ENCODE data around the gene EFHD2. TPM values are rescaled to one million over a fixed set of nuclear protein-coding genes. Genes with fewer than 3 reads are reported as not detected.
"Not testable (repeated sequence)": the region's sequence is repeated elsewhere in the genome, so short reads cannot be mapped to it uniquely, and the experiment has no call there.

Gene EFHD2
- total and polyA plus RNA-seq, 8 donors = 11.9 to 107 (median 18.2) TPM

DNA sequence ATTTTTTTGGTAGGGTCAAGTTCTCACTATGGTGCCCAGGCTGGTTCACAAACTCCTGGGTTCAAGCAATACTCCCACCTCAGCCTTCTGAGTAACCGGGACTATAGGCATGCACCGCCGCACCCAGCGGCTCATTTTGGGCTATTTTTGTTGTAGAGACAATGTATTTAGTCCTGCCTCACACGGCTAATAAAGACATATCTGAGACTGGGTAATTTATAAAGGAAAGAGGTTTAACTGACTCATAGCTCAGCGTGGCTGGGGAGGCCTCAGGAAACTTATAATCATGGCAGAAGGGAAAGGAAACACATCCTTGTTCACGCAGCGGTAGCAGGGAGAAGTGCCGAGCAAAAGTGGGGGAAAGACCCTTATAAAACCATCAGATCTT lies 51.0 kb downstream of the EFHD2 start:
- H3K4me3 ChIP-seq = no peak overlapping the region
- no peak overlapping the region for H3K27ac ChIP-seq
- no peak for DNase-seq
- no peaks in the 10 kb centered on the region for H3K9me3 ChIP-seq
- ATAC-seq = no peak
- intact Hi-C loops (cut with DNase I) = no loop called here
- H3K4me1 ChIP-seq = peaks cover 0 to 9% of the 10 kb centered on the region in 2 donors
- TF ChIP-seq, protein P1, sequence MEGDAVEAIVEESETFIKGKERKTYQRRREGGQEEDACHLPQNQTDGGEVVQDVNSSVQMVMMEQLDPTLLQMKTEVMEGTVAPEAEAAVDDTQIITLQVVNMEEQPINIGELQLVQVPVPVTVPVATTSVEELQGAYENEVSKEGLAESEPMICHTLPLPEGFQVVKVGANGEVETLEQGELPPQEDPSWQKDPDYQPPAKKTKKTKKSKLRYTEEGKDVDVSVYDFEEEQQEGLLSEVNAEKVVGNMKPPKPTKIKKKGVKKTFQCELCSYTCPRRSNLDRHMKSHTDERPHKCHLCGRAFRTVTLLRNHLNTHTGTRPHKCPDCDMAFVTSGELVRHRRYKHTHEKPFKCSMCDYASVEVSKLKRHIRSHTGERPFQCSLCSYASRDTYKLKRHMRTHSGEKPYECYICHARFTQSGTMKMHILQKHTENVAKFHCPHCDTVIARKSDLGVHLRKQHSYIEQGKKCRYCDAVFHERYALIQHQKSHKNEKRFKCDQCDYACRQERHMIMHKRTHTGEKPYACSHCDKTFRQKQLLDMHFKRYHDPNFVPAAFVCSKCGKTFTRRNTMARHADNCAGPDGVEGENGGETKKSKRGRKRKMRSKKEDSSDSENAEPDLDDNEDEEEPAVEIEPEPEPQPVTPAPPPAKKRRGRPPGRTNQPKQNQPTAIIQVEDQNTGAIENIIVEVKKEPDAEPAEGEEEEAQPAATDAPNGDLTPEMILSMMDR (IDR thresholded peaks at IDR 0.05) = no peak
- H3K27me3 ChIP-seq = no peaks in the 10 kb centered on the region
- no peaks in the 10 kb centered on the region for H3K36me3 ChIP-seq

DNA sequence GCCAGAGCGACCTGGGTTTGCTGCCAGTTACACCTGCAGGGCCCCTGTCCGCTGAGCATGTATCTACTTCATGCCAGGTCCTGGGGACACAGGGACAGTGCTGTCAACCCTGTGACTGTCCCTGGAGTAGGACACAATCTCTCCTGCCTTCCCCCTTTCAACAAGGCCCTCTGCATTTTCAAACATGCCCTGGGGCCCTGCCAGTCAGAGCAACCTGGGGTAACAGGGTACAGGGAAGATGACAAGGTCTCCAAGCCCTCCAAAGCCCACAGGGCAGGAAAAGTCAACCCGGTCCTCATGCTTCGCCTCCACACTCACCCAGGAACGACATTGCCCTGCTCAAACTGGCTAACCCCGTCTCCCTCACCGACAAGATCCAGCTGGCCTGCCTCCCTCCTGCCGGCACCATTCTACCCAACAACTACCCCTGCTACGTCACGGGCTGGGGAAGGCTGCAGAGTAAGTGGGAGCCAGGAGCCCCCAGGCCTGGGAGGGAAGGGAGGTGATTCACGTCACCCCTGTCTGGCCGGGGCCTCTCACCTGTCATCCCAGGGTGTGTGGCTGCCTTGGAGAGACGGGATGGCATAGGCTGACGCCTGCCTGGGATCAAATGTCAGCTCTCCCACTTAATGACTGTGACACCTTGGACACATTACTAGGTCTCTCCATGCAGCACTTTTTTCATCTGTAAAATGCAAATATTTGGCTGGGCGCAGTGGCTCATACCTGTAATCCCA lies 53.5 kb downstream of the EFHD2 start:
- peak; percentile 25 for ATAC-seq
- H3K27ac ChIP-seq; H3K4me3 ChIP-seq; H3K4me1 ChIP-seq; H3K9me3 ChIP-seq; intact Hi-C loops (cut with DNase I); H3K27me3 ChIP-seq; H3K36me3 ChIP-seq: not testable (repeated sequence)
- DNase-seq = peak in 1 of 4 donors; percentile 37

DNA sequence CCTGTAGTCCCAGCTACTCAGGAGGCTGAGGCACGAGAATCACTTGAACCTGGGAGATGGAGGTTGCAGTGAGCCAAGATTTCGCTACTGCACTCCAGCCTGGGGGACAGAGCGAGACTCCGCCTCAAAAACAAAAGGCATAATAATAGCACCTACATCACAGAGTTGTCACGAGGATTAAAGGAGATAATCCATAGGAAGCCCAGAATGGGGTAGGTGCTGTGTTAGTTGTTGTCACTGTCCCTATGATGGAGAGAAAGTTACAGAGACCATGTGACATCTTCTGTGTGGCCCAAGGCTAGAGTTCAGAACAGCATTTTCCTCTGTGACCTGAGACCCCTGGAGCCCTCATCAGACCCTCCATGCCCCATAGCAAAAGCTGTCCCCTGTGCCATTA lies 54.2 kb downstream of the EFHD2 start:
- DNase-seq; H3K4me3 ChIP-seq; H3K9me3 ChIP-seq; intact Hi-C loops (cut with DNase I); H3K4me1 ChIP-seq; ATAC-seq; H3K27me3 ChIP-seq; H3K27ac ChIP-seq; H3K36me3 ChIP-seq: not testable (repeated sequence)

DNA sequence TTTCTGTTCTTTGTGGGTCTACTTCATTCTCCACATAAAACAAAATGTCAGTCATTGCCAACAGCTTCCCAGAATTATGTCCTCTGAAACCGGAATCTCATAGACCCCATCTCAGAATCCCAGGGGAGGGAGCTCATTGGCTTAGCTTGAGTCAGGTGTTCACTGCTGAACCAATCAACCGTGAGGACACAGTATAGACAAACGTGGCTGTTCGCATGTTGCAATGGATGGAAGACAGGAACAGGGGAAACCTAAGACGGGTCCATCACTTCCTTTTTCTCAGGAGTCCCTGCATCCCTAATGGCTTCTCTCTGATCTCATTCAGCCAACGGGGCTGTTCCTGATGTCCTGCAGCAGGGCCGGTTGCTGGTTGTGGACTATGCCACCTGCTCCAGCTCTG lies 56.0 kb downstream of the EFHD2 start:
- Histone ChIP-seq H3K9me3 (no peaks in the 10 kb centered on the region), H3K4me1 (no peaks in the 10 kb centered on the region), H3K4me3 (no peak overlapping the region), H3K36me3 (no peaks in the 10 kb centered on the region), H3K27ac (peak overlapping the region in 1 of 2 donors; percentile 52), H3K27me3 (no peaks in the 10 kb centered on the region)
- intact Hi-C loops (cut with DNase I) = no loop called here
- DNase-seq (no peak), ATAC-seq (peak; percentile 18)
- TF ChIP-seq, protein P1 (IDR thresholded peaks at IDR 0.05) = no peak

DNA sequence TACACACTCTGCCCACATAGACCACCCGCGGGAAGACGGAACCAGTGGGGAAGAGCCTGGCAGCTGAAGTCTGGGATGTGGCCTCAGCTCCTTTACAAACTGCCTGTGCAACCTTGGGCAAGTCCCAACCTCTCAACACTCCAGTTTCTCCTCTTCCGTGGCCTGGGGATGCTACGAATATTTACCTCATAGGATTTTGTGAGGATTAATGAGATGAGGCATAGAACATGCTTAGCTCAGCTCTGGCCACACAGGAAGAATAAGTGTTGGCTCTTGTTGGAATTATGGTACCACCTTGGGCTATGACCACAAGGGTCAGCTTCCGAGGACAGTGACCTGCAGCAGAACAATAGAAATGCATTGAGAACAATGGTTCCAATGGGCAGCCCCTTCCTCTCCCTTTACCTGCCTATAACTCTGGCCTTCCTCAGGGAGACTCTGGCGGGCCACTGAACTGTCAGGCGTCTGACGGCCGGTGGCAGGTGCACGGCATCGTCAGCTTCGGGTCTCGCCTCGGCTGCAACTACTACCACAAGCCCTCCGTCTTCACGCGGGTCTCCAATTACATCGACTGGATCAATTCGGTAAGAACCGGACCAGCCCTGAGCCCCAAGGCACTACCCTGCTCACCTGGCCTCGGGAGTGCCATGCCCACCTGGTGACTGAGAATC lies 57.4 kb downstream of the EFHD2 start:
- H3K4me1 ChIP-seq; intact Hi-C loops (cut with DNase I); ATAC-seq; H3K36me3 ChIP-seq; DNase-seq; H3K27me3 ChIP-seq; H3K4me3 ChIP-seq; H3K27ac ChIP-seq; H3K9me3 ChIP-seq: not testable (repeated sequence)

DNA sequence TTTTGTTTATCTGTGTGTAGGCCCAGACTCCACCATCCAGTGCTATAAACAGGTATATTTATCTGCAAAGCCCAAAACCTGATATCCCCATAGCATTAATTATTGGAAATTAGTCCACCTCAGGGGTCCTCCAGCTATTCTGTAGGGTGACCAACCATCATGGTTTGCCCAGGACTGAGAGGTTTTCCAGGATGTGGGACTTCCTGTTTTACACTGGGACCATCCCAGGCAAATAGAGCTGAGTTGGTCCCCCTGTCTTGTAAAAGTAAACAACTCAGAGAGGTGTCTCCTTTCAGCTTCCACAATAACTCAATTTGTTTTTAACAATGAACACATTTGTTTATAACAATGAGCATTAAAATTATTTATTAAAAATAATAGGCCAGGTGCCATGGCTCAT lies 58.5 kb downstream of the EFHD2 start:
- Histone ChIP-seq H3K9me3 (no peaks in the 10 kb centered on the region), H3K27ac (no peak overlapping the region), H3K27me3 (no peaks in the 10 kb centered on the region), H3K4me3 (no peak overlapping the region), H3K36me3 (no peaks in the 10 kb centered on the region), H3K4me1 (no peaks in the 10 kb centered on the region)
- intact Hi-C loops (cut with DNase I) = no loop called here
- DNase-seq (no peak), ATAC-seq (no peak)
- TF ChIP-seq, protein P1 (IDR thresholded peaks at IDR 0.05) = no peak
